AG20443 (cell line): Measurements from ENCODE around the gene OPN1LW.
A peak's percentile ranks its signal among the peaks of the same experiment; 100 is the strongest.
"Not testable (repeated sequence)": the region's sequence is repeated elsewhere in the genome, so short reads cannot be mapped to it uniquely, and the experiment has no call there.

ENCODE experiments used
- DNase-seq: peaks from one replicate; pipeline ENCODE4 v3.0.0; 2012; ENCODE audit warnings: low spot score, mixed read lengths

OPN1LW gene

DNA sequence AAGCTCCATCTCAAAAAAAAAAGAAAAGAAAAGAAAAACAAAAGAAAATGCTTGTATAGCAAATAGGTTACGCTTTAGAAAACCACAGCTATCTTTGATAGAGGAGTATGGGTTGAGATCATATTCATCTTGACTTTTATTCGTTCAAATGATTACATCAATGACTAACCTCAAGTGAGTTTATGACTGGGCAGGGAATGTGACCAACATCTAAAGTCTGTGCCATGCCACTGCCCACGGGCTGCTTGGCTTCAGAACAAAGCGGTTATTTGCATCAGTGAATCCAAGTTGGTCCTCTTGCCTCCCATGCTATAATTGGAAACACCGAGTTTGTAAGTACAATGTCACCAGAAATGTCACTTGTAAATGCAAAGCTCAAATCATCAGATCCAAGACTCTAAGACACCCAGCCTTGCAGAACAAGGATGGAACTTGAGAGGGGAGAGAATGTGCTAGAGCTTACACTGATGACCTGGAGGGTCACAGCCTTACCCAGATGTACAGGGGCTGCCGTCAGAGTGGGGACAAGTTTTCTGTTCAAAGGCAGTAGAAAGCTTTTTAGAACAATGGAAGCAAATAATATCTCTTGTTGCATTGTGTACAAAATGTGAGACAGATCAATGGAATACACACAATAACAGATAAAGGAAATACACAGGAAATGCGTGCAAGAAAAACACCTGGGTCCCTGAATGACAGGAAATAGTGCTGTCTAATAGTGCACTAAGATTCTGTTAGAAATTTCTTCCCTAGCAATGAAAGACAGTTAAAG is 8.4 kb upstream of the OPN1LW start:
- no peak for DNase-seq

DNA sequence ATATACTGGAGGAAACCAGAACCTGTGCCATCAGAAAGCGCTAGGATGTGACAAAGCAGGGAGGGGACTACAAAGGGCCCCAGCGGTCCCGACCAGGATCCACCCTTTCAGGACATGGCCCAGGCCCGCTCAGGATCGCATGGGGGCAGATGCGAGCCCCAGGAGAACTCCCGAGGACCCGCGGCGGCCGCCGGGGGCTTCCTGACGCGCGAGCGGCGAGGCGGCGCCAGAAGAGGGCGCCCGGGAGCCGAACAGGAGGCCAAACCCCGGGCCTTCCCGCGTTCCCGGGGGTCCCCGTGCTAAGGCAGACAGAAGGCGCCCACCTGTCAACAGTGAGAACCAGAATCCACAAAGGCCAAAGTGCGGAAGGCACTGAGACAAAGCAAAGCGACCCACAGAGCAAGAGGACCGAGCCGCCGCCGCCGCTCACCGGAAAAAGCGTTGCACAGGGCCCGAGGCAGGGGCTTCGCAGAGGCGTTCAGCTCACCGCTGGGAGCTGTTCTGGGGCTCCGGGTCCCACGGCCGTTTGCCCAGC is 7.3 kb upstream of the OPN1LW start:
- peak; percentile 78 for DNase-seq

DNA sequence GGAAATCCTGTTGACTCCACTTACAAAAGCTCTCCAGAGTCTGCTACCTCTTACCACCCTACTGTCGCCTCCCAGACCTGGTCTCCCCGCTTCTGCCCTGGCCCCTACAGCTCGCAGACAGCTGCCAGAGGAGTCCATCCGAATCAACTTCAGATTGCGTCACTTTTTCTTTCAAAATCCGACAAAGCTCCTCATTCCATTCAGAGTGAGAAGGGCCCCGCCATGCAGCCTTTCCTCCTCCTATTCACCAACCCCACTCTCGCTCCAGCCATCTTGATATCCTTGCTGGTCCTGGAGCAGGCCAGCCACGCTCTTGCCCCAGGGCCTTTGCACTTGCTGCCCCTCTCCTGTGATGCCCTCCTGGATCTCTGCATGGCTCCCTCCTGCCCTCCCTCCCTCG is 5.2 kb upstream of the OPN1LW start:
- DNase-seq: no peak

DNA sequence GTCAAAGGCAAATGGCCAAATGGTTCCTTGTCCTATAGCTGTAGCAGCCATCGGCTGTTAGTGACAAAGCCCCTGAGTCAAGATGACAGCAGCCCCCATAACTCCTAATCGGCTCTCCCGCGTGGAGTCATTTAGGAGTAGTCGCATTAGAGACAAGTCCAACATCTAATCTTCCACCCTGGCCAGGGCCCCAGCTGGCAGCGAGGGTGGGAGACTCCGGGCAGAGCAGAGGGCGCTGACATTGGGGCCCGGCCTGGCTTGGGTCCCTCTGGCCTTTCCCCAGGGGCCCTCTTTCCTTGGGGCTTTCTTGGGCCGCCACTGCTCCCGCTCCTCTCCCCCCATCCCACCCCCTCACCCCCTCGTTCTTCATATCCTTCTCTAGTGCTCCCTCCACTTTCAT is 3.8 kb upstream of the OPN1LW start:
- no peak for DNase-seq

DNA sequence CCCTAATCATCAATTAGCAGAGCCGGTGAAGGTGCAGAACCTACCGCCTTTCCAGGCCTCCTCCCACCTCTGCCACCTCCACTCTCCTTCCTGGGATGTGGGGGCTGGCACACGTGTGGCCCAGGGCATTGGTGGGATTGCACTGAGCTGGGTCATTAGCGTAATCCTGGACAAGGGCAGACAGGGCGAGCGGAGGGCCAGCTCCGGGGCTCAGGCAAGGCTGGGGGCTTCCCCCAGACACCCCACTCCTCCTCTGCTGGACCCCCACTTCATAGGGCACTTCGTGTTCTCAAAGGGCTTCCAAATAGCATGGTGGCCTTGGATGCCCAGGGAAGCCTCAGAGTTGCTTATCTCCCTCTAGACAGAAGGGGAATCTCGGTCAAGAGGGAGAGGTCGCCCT is 3.3 kb upstream of the OPN1LW start:
- no peak for DNase-seq

DNA sequence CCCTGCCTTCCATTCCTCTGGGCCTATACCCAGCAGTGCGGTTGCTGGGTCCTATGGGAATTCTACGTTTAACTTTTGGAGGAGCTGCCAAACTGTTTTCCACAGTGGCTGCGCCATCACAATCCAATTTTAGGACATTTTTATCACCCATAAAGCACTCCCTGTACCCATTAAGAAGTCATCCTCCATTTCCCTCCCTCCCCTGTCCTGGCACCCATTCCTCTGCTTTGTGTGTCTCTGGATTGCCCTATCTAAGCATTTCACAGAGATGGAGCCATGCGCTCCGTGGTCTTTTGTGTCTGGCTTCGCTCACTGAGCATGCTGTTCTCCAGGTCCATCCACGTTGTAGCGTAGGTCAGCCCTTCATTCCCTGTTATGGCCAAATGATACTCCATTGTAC is 1.7 kb upstream of the OPN1LW start:
- DNase-seq: no peak

DNA sequence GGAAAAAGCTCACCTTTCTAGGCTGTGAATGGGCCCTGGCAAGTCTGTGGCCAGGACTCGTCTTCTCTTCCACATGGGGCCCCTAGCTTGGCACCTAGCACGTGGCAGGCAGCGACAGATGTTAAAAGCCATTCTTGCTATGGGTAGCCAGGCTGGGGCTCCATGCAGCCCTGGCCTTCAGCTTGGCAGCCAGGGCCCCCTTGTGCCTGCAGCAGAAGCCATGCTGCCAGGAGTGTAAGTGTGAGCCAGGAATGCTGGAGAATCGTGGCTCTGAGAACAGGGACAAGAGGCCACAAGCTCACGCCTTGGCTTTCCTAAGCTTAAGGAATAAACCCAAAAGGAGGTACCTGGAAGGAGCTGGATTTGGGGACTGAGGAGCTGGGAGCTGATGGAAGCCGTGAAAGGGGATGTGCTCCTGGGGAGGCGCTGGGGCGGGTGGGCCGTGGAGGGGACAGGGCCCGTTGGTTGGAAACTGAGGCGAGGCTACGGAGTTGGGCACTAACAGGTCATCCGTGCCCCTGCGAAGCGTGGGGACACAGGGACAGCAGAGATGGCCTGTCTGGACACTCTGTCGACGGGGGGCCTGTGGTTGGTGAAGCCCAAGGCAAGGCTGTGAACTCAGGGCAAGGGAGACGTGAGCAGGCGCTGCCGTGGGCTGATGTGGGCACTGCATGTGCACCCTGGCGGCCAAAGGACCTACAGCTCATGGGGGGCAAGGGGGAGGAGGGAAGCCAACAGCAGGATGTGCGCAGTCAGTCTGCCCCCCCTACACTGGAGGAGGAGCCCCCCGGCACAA is 895 bp upstream of the OPN1LW start:
- DNase-seq: no peak

DNA sequence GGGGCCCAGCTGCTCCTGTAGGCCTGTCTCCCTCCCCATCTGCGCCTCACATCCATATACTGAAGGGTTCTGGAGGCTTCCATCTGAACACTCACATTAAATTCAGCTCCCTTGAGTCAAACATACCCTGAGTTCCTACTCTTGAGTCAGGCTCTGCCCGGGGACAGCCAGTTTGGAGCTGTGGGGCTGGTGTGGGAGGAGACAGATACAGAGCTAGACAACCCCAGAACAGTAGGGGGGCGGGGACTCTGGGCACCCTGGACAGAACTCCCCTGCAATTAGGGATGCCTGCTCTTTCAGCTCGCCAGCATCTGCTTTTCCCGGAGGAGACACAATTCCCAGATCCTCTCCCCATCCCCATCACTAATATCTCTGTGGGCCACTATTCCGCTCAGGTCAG is 7.0 kb downstream of the OPN1LW start:
- not testable (repeated sequence) for DNase-seq

DNA sequence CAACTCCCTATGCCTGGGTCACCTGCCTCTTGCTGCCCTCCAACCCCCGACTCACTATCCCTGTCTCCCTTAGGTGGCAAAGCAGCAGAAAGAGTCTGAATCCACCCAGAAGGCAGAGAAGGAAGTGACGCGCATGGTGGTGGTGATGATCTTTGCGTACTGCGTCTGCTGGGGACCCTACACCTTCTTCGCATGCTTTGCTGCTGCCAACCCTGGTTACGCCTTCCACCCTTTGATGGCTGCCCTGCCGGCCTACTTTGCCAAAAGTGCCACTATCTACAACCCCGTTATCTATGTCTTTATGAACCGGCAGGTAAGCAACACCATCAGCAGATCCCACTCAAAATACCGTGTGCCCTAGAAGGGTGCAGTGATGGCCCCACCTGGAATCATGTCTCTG is 12.2 kb downstream of the OPN1LW start:
- DNase-seq: not testable (repeated sequence)

DNA sequence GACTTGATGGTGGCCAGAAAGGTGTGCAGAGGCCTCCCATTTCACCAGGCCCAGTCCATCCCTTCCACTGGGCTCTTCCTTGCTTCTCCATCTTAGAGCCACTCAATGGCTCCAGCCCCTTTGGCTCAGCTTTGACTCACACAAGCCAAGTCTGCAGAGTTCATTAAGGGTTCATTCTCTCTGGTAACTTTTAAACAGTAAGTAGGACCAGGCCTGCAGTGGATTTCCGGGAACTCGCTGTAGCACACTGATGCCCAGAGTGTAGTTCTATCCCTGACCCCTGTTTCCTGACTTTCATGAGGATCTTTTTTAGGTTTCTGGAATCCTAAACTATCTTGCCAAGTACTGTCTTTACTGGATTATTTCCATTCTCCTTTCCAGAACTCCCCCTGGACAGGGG is 13.2 kb downstream of the OPN1LW start:
- not testable (repeated sequence) for DNase-seq

DNA sequence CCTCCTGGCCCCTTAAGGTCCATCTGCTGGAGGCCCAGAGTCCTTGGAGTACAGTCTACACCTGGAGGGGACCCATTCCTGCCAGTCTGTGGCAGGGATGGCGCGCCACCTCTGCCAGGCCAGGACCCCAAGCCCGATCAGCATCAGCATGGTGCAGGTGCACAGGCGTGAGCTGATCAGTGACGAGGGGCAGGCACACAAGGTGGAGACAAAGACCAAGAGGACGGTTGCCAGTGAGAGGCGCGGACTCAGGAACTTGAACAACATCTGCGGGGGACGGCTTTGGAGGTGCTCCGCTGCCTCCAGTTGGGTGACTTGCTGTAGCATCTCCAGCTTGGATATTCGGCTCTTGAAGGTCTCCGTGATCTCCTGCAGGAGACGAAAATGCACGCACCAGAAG is 15.3 kb downstream of the OPN1LW start:
- not testable (repeated sequence) for DNase-seq

DNA sequence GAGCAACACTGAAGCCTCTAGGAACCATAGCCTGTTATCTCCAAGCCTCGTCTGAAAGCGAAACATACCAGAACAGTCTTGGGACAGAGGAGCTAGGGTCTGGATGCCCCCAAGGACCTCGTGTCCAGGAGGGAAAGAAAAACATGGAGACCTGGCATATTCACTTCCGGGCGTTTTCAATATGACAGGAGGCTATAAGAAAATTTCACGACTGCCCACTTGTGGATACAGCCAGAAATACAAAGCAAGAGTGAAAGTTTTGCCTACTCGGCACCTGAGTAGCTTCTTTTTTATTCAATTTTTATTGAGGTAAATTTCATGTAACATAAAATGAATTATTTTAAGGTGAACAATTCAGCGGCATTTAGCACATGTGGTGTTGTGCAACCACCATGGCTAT is 20.9 kb downstream of the OPN1LW start:
- not testable (repeated sequence) for DNase-seq

DNA sequence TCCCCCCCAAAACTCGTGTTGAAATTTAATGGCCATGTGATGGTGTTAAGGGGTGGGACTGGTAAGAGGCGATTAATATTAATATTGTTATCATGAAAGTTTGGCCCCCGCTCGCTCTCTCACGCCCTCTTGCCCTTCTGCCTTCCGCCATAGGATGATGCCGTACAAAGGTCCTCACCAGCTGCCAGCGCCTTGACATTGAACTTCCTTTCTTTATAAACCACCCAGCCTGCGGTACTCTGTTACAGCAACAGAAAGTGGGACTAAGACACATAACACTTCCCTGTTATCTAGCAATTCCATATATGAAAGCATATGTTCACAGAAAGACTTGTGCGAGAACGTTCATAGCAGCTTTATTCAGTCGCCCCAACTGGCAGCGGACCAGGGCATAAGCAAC is 24.3 kb downstream of the OPN1LW start:
- not testable (repeated sequence) for DNase-seq

DNA sequence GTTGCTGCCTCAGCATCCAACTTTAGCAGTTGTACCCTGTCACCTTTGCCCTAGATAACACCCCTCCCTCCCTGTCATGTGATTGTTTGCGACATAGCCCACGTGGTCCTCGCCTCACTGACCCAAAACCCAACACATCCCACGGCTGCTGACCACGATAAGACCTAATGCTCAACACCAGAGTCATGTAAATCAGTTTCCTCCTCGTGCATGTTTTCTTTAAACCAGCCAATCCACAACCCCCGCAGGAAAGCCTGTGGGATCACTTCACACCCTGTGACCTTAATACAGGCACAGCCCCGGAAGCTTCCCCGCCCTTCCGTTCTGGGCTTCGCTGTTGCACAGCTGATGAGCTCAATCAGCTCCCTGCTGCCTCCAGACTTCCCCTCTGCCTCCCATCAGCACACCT is 28.5 kb downstream of the OPN1LW start:
- not testable (repeated sequence) for DNase-seq

DNA sequence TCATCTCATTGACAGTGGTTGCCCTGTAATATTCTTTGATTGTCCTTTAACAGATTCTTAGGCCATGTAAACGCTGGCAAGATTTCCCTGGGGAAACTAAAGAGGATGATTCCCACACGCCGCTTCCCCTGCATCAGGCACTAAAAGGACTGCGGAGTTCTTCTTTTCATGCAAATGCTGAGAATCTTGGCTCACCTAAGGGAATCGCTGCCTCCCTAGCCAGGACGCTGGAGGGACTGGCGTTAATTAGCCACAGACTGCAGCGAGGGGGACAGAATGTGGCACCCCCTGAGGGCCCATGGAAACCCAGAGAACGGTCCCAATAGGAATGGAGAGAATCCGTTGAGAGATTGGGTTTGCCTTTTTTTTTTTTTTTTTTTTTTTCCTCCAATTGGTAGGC is 30.3 kb downstream of the OPN1LW start:
- DNase-seq: not testable (repeated sequence)

DNA sequence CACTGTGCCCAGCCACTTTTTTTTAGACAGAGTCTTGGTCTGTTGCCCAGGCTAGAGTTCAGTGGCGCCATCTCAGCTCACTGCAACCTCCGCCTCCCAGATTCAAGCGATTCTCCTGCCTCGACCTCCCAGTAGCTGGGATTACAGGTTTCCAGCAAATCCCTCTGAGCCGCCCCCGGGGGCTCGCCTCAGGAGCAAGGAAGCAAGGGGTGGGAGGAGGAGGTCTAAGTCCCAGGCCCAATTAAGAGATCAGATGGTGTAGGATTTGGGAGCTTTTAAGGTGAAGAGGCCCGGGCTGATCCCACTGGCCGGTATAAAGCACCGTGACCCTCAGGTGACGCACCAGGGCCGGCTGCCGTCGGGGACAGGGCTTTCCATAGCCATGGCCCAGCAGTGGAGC is 38.3 kb downstream of the OPN1LW start, which contains the start of gene OPN1MW:
Gene OPN1MW (plus strand): TSS at position 301 of the 400 bp plus-strand sequence. CDS start 82 bp downstream, at position 383.
- DNase-seq: not testable (repeated sequence)

DNA sequence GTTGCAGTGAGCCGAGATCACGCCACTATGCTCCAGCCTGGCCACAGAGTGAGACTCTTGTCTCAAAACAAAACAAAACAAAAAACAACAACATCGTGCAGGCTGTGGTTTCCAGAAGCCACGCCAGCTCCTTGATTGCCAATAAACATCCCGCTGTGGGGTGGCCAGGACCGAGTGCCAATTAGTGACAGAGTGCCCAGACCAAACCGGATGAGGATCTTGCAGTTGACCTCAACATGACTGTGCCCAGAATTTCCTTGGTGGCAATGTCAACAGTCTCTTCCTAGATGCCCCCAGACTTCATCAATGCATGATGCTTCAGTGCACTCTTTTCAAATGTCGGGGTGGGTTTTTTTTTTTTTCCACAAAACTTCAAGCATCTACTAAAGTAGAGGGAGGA is 39.8 kb downstream of the OPN1LW start:
- DNase-seq: not testable (repeated sequence)

DNA sequence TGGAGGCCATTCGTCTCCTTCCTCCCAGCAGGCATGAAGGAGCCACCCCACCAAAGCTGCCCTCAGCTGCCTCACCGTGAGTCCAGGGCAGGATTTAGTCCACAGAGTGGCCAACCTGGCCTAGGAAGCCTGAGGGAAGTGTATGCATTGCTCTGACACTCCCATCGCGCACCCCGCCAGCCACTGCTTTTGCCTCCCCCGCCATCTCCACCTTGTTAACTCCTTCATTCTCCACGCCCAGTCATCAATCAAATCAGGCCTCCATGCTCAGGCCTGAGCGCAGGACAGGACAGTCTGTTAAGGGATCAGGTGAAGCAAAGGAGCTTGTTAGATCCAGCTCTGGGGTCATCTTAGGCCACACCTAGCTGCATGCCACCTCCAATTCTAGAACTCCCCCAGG is 48.8 kb downstream of the OPN1LW start:
- DNase-seq: not testable (repeated sequence)

DNA sequence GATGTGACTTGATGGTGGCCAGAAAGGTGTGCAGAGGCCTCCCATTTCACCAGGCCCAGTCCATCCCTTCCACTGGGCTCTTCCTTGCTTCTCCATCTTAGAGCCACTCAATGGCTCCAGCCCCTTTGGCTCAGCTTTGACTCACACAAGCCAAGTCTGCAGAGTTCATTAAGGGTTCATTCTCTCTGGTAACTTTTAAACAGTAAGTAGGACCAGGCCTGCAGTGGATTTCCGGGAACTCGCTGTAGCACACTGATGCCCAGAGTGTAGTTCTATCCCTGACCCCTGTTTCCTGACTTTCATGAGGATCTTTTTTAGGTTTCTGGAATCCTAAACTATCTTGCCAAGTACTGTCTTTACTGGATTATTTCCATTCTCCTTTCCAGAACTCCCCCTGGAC is 50.3 kb downstream of the OPN1LW start:
- DNase-seq: not testable (repeated sequence)

DNA sequence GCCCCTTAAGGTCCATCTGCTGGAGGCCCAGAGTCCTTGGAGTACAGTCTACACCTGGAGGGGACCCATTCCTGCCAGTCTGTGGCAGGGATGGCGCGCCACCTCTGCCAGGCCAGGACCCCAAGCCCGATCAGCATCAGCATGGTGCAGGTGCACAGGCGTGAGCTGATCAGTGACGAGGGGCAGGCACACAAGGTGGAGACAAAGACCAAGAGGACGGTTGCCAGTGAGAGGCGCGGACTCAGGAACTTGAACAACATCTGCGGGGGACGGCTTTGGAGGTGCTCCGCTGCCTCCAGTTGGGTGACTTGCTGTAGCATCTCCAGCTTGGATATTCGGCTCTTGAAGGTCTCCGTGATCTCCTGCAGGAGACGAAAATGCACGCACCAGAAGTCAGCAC is 52.4 kb downstream of the OPN1LW start:
- DNase-seq: not testable (repeated sequence)
